Suppressor macrophage treated with lipopolysaccharide for 4 hours (primary cell): Measurements from ENCODE around the gene LUC7L.
"Not testable (repeated sequence)": the region's sequence is repeated elsewhere in the genome, so short reads cannot be mapped to it uniquely, and the experiment has no call there.

ENCODE experiments used
- DNase-seq: peaks from one replicate; pipeline ENCODE4 v3.0.0-alpha.2; 2020

Gene LUC7L

DNA sequence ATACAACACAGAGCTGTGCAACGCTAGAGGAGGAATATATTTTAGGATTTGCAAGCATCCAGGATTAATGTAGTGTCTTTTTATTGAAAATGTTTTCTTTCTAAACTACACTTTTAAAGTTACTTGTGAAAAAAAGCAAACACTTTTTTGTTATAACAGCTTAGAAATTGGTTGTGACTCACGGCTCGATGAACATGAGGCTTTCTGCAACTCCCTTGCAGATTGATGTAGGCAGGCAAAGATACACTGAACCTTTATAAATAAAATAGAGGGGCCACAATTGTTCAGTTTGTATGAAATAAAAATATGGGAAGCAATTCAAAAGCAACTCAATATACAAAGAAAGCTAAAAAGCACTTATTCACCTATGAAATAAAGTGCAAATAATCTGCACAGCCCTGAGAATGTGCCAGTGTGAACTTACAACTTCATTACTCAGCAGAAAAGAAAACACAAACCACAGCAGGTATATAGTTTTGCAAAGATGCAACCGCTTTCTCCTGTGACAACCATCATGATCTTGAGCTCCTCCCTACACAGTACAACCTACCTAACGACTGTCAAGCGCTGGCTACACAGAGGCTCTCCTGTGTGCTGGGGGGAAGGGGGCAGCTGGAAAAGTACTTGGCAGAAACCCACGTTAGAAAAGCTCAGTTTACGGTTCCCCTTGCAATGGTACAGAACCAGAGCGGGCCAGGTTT lies 948 bp downstream of the LUC7L start:
- no peak for DNase-seq

DNA sequence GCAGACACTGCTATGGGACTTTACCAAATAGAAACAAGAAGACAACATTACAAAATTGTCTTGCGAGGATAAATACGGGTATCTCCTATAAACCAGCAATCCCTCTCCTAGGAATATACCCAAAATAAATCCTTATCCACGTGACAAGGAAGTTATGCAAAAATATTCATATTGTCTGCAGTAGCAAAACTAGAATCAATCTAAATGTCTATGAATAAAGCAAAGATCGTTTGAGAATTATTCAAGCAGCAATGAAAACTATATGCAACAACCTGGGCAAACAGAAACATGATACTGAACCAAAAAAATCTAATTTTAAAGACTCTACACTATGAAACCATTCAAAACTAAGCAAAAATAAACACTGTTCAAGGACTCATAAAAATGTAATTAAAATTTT lies 9.2 kb downstream of the LUC7L start:
- DNase-seq, result no peak

DNA sequence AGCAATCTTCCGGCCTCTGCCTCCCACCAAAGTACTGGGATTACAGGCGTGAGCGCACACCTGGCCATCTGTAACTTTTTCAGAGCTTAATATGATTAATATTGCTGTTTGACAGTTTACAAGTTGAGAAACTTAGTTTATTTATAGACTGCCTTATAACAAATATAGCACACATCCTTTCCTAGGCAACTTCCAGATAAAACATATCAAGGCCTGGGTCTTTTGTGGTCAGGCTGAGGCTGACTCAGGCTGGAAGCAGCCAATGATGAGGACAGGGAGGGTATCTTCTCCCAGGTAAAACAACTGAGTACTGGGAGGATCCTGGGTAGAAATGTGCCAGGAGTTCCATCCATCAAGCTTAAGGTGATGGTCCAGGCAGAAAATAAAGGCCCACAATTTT lies 16.2 kb downstream of the LUC7L start:
- DNase-seq, result no peak

- not testable (repeated sequence) for DNase-seq
These were observed 17.5 kb downstream of the LUC7L start for GRCh38 chr16:211631-212180.

DNA sequence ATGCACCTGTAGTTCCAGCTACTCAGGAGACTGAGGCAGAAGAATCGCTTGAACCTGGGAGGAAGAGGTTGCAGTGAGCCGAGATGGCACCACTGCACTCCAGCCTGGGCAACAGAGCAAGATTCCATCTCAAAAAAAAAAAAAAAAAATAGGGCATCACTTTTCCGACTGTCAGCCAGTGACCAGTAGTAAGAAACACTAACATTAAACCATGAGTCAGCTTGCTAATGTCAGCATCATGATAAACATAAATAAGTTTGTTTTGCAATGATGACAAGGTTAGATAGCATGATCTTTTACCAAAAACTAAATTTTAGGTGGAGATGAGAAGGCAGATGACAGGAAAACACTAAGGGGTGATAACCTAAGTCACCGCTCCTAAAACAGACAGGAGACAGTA lies 19.9 kb downstream of the LUC7L start:
- DNase-seq, result not testable (repeated sequence)

DNA sequence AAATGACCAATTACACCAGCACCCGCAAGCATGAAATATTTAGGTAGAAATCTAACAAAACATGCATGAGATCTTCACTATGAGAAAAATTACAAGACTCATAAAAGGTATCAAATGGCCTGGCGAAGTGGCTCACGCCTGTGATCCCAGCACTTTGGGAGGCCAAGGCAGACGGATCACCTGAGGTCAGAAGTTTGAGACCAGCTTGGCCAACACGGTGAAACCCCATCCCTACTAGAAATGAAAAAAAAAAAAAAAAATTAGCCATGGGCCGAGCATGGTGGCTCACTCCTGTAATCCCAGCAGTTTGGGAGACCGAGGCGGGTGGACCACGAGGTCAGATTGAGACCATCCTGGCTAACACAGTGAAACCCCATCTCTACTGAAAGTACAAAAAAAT lies 25.2 kb downstream of the LUC7L start:
- DNase-seq, result not testable (repeated sequence)

DNA sequence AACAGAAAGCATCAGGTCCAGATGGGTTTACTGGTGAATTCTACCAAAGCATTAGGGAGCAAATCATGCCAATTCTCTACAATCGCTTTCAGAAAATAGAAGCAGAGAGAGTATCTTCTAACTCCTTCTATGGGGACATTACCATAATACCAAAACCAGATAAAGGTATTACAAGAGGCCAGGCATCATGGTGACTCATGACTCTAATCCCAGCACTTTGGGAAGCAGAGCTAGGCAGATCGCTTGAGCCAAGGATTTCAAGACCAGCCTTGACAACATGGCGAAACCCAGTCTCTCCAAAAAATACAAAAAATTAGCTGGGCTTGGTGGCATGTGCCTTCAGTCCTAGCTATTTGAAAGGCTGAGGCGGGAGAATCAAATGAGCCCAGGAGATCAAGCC lies 26.0 kb downstream of the LUC7L start:
- DNase-seq, result no peak

DNA sequence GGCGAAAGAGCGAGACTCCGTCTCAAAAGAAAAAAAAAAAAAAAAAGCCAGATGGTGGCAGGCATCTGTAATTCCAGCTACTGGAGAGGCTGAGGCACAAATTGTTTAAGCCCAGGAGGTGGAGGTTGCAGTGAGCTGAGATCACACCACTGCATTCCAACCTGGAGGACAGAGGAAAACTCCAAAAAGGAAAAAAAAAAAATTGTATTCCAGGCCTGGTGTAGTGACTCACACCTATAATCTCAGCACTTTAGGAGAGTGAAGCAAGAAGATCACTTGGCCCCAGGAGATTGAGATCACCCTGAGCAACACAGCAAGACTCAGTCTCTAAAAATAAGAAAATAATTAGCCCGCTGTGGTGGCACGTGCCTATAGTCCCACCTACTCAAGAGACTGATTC lies 28.9 kb downstream of the LUC7L start:
- DNase-seq, result no peak

GRCh38 chr16:194516-194915 lies 34.7 kb downstream of the LUC7L start:
- no peak for DNase-seq

GRCh38 chr16:193441-193840 lies 35.8 kb downstream of the LUC7L start:
- no peak for DNase-seq

DNA sequence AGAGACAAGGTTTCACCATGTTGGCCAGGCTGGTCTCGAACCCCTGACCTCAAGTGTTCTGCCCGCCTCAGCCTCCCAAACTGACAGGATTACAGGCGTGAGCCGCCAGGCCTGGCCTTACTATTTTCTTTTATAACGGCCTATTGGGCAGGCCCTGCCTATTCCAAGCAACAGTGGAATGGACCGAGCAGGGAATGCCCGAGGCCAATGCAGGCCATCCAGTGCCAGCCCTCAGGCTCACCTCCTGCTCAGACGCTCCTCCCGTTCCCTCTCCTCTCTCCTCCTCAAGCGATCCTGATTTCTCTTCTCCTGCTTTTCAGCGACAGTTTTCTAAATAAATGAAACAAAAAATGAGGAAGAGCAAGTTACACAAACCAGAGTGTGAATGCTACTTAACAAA lies 36.6 kb downstream of the LUC7L start:
- DNase-seq, result no peak

GRCh38 chr16:191831-192230 lies 37.4 kb downstream of the LUC7L start:
- DNase-seq, result no peak

- DNase-seq, result no peak
These were observed 39.6 kb downstream of the LUC7L start for GRCh38 chr16:189604-190186.

GRCh38 chr16:188674-189073 lies 40.6 kb downstream of the LUC7L start:
- DNase-seq, result no peak

DNA sequence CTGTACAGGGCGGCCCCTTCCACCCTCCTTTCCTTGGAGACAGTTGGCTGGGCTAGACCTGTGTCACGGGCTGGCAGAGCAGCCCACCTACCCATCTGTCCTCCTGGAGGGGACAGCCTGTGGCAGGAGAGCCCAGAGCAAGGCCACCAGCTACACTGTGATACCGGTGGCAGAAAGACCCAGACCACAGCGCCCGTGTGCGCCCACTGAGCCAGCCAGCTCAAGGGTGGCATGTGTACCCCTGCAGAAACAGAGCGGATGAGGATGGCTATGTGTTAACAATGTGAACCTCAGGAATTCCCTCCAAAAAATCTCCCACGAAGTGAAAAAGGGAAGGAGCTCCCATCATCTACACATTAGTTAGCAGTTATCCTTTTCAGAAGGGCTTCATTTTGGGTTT lies 41.9 kb downstream of the LUC7L start:
- no peak for DNase-seq

- no peak for DNase-seq
These were observed 43.6 kb downstream of the LUC7L start for GRCh38 chr16:185691-186090.

DNA sequence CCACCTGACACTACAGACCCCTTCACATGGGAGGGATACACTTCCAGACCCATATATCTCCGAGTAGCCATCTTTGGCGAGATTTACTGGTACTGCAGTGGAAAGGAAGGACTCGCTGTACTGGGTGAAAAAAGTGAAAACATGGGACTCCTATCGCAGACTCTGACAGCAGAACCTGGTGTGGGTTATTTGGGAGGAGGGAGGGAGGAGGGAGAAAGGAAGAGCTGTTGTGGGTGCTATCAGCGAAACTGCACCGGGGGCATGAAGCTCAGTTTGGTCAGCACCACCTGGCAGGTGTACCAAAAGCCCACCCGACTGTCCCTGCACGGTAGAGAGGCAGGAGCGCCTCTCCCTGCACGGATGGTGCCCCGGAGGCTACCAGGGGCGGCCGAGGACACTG lies 44.0 kb downstream of the LUC7L start:
- DNase-seq, result no peak

DNA sequence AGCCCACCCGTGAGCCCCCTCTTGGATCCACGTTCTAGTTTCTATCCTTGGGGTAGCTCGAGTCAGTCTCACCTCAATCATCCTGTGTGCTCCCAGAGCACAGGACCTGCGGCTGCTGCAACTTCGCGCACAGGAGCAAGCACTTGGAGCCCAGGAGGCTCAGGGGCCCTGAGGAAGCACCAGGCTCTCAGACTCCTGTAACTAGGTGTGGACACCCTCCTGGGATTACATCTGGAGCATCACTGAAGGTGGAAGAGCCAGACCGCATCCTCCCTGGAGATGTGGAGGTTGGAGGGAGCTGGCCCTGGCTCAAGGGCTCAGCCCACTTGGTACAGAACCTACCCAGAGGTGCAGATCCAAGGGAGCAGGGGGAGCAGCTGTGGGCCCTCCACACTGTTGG lies 46.2 kb downstream of the LUC7L start:
- DNase-seq, result no peak

DNA sequence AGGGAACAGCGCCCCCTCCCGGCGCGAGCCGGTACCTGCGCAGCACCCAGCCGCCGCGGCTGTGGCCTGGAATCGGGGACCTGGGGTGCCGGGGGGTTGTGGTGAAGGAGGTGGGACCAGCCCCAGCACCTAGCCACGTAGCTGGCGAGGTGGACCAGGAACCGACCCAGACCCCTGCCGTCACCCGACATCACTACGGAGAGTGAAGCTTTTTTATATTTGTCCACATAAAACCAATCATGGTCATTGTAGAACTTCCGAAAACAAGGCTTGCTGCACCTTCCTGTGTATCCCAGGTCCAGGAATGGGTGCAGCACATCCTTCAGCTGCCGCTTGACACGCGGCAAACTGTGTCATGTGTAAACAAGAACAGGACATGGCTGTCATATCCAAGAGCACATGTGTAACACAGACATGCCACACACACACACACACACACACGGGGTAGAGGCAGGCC lies 47.7 kb downstream of the LUC7L start:
- DNase-seq, result peak; percentile 66

DNA sequence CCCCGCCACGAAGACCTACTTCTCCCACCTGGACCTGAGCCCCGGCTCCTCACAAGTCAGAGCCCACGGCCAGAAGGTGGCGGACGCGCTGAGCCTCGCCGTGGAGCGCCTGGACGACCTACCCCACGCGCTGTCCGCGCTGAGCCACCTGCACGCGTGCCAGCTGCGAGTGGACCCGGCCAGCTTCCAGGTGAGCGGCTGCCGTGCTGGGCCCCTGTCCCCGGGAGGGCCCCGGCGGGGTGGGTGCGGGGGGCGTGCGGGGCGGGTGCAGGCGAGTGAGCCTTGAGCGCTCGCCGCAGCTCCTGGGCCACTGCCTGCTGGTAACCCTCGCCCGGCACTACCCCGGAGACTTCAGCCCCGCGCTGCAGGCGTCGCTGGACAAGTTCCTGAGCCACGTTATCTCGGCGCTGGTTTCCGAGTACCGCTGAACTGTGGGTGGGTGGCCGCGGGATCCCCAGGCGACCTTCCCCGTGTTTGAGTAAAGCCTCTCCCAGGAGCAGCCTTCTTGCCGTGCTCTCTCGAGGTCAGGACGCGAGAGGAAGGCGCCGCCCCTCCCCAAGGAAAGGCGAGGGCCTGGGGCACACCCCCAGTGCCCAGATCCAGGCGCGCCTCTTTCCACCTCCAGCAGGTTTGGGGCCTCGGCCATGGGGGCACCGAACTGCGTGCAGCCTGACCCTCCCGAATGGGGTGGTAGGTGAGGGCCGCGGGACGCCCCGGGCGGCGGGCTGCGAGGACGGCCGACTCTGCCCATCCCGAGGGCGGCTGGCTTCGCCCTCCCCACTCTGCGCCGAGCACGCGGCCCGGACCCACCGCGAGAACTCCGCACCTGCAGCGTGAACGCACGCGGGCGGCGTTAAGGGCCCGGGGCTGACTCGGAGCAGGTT lies 48.3 kb downstream of the LUC7L start:
- peak; percentile 9 for DNase-seq

GRCh38 chr16:180101-180675 lies 49.1 kb downstream of the LUC7L start, which contains the start of gene HBQ1:
HBQ1 (plus strand) TSS chr16:180459; CDS start chr16:180487, 28 bp downstream.
- peak; percentile 45 for DNase-seq

GRCh38 chr16:179211-180092 lies 49.8 kb downstream of the LUC7L start:
- no peak for DNase-seq
